ENCODE data around the gene SURF2.
"Not testable (repeated sequence)": the region's sequence is repeated elsewhere in the genome, so short reads cannot be mapped to it uniquely, and the experiment has no call there.

The SURF2 gene

DNA sequence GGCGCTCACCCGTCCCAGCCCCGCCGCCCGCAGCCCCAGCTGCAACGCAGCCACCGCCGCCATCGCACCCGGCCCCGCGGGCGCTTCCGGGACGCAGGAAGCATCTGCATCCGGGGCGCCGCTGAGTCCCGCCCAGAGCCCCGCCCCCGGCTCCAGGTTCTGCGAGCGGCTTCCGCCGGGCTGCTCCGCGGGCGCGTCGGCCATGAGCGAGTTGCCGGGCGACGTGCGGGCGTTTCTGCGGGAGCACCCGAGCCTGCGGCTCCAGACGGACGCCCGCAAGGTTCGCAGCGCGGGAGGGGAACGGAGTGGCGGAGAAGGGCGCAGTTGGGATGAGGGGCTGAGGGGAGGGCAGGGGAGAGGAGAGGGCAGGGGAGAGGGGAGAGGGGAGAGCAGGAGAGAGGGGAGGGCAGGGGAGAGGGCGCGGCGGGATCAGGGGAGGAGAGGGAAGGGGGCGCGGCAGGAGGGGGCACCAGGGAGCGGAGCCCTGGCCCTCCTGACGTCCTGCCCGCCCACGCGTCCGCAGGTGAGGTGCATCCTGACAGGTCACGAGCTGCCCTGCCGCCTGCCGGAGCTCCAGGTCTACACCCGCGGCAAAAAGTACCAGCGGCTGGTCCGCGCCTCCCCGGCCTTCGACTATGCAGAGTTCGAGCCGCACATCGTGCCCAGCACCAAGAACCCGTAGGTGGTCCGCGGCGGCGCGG lies at the start of gene SURF2, which contains the start of gene SURF1:
TSS of gene SURF2 (plus strand) at position 160 of the 701 bp plus-strand sequence. CDS start at position 203, 43 bp downstream.
TSS of gene SURF1 (minus strand) at position 97 of the 701 bp plus-strand sequence. CDS start at position 63, 34 bp downstream.
- DNase-seq: peak; percentile 87 to 89

DNA sequence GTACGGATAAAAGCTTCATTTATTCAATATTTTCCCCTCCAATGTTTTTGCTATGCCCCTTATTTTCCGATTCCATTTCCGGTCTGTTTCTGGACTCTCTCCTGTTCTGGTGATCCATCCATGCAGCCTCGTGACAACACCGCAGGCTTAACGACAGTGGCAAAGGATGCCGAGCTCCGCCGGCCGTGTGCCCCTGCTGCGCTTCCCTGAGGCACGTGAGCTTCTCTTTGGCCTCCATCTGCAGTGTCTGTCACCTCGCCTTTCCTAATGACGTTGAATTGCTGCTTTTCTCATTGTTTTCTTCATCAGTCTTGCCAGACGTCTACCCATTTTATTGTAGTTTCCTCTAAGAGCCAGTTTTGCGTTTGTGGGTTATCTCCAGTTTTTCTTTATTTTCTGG lies 49.0 kb upstream of the SURF2 start:
- no peak for DNase-seq

DNA sequence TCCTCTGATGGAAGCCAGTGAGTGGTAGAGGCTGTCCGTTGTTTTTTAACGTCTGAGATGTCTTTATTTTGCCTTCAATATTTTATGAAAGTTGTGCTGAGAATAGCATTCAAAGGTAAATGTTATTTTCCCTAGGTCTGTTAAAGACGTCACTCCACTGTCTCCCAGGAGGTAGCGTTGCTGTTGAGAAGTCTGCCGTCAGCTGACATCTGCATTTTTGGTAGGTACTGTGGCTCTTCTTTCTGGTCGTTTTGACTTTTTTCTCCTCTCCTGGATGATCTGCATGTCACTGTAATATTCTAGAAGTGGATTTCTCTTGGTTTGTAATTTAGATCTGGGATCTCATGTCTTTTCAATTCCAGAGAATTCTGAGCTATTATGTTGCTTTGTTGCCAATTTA lies 46.7 kb upstream of the SURF2 start:
- DNase-seq: no peak

GRCh38 chr9:133315997-133316396 lies 40.4 kb upstream of the SURF2 start:
- no peak for DNase-seq

- not testable (repeated sequence) for DNase-seq
Observed at GRCh38 chr9:133317551-133317950, 38.8 kb upstream of the SURF2 start.

GRCh38 chr9:133320421-133320881 lies 35.9 kb upstream of the SURF2 start:
- no peak for DNase-seq

GRCh38 chr9:133321411-133321935 lies 34.9 kb upstream of the SURF2 start:
- no peak for DNase-seq

- DNase-seq: no peak
Observed at GRCh38 chr9:133322701-133323100, 33.6 kb upstream of the SURF2 start.

DNA sequence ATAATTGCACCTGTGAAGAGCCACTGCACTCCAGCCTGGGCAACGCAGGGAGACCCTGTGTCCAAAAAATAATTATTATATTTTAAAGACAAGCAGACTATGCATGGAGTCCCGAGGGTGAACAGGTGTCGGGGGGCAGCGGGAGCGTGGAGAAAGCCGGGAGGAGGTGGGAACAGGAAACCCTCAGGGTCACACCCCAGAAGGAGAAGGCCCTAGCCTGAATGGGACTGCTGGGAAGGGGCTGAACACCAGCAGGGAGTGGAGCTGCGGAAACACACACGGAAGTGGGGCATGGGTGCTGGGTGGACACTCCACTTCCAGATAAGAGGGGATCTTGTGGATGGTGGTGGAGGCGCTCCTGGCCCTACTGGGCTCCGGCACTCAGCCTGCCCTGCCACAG lies 33.1 kb upstream of the SURF2 start:
- no peak for DNase-seq

GRCh38 chr9:133323991-133324703 lies 32.2 kb upstream of the SURF2 start:
- DNase-seq: no peak

DNA sequence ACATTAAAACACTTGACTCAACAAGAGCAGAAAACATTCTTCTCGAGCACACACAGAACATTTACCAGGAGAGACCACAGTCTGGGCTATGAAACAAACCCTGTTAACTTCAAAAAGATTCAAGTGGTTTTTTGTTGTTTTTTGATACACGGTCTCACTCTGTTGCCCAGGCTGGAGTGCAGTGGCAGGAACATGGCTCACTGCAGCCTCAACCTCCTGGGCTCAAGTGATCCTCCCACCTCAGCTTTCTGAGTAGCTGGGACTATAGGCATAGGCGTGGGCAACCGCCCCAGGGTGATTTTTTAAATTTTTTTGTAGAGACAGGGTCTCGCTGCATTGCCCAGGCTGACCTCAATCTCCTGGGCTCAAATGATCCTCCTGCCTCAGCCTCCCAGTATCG lies 29.3 kb upstream of the SURF2 start:
- DNase-seq: not testable (repeated sequence)

- DNase-seq: no peak
Observed at GRCh38 chr9:133327834-133328484, 28.4 kb upstream of the SURF2 start.

GRCh38 chr9:133329306-133330156 lies 26.8 kb upstream of the SURF2 start:
- DNase-seq: not testable (repeated sequence)

- DNase-seq: no peak
Observed at GRCh38 chr9:133331221-133331620, 25.1 kb upstream of the SURF2 start.

DNA sequence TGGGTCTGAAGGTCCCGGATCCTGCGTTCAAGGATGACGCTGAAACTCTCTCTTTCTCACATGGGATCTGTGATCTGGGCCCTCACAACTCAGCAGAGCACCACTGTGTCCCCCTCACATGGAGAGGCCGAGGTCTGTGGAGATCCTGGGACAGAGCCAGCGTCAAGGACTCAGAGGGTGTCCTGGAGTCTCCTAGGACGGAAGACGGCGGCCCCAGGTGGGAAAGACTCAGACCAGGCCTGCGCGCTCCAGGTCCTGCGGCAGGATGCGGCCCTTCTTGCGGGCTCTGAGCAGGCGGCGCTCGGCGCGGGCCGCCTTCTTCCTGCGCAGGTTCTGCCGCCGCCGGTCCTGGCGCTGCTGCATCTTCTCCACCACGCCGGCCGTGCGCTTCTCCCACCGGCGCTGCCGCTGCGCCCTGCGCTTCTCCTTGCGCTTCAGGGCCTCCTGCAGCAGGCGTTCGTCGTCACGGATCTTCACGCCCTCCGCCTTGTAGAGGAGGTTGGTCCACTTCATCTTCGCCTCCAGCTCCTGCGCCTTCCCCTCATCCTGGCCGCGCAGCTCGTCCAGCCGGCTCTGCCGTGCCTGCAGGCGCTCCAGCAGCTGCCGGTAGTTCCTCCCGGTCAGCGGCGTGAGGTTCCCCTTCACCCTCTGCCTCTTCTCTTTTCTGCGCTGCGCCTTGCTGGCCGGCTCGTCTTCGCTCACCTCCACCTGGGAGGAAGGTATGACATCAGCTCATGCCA lies 24.5 kb upstream of the SURF2 start:
- no peak for DNase-seq

DNA sequence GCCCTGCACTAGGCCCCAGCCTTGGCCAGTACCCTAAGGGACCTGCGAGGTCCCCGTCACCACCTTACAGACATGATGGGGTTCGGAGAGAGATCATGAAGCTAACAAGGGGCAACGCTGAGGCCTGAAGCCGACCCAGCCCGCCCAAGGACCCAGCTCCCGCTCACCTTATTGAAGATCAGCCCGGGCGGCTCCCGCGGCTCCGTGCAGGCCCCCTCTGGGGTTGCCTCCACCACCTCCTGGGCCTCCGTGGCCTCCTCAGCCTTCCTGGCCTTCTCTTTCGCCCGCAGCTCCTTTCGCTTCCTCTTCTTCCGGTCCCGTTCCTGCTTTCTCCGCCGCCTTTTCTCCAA lies 24.0 kb upstream of the SURF2 start:
- no peak for DNase-seq

GRCh38 chr9:133333011-133333410 lies 23.3 kb upstream of the SURF2 start:
- no peak for DNase-seq

DNA sequence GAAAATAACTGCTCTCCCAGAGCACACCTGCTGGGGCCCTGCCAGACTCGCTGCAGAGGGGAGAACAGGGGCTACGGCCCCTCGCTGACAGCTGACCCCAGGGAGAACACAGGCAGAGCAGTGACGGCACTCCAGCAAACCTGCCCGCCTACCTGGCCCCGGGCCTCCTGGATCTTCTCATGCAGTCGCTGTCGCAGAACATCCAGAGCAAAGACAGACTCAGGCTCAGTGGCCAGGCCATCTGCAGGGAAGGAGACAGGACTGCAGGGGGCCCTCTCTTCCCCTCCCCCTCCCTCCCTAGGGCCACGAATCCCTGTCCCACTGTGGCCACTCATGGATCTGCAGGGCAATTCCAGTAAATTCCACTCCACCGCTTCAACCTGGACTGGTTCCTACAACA lies 22.8 kb upstream of the SURF2 start:
- DNase-seq: no peak

GRCh38 chr9:133334161-133334560 lies 22.2 kb upstream of the SURF2 start:
- DNase-seq: no peak

DNA sequence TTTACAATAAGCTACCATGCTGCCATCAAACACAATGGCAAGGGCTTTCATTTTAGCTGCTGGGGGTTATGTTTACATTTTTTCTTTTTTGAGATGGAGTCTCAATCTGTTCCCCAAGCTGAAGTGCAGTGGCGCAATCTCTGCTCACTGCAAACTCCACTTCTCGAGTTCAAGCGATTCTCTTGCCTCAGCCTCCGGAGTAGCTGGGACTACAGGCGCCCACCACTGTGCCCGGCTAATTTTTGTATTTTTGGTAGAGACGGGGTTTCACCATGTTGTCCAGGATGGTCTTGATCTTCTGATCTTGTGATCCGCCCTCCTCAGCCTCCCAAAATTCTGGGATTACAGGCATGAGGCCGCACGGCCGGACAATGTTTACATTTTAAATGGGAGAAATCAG lies 21.5 kb upstream of the SURF2 start:
- not testable (repeated sequence) for DNase-seq

GRCh38 chr9:133335924-133336811 lies 20.2 kb upstream of the SURF2 start, which contains the start of gene SURF6:
TSS of gene SURF6 (minus strand) at chr9:133336188. CDS start at chr9:133336132, 56 bp downstream.
- DNase-seq: peak; percentile 91 to 94
